ENCODE results near the gene GLYR1.

The GLYR1 gene

DNA sequence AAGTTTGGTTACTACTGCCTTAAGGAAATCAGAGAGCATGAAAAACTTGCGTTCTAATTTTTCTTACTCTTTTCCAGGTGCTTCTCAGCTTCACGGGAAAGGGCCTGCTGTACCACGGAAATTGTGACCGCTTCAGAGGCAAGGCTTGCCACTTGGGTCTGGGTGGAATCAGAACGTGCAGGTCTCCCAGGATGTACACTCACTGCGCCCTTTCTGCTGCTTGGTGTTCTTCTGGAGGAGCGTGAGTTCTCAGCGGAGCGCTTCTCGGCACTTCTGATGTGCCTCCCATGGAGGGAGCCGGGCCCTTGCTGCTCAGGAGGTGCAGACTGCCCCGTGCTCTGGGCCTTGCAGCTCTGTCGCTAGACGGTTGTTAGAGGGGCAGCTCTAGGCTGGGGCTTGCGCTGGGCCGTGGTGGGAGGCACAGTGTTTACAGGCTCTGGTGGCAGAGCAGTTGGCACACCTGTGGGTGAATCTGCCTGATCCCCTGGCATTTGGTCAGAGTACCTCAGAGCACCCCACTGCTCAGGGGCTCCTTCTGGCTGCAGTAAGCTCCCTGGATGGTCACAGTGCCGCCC lies 33.0 kb upstream of the GLYR1 start:
- no peak for DNase-seq (ENCODE audit: low read depth)

DNA sequence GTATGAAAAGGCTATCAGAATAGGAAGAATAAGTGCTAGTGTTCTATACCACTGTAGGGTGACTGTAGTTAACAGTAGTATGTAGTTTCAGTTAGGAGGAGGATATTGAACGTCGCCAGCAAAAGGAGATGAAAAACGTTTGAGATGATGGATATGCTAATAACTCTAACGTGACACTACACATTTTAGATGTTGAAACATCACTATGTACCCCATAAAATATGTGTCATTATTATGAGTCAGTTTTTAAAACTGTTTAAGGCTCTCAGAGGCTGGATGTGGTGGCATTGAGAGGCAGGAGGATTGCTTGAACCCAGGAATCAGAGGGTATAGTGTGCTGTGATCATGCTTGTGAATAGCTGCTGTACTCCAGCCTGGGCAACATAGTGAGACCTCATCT lies 32.0 kb upstream of the GLYR1 start:
- DNase-seq (ENCODE audit: low read depth), result no peak

DNA sequence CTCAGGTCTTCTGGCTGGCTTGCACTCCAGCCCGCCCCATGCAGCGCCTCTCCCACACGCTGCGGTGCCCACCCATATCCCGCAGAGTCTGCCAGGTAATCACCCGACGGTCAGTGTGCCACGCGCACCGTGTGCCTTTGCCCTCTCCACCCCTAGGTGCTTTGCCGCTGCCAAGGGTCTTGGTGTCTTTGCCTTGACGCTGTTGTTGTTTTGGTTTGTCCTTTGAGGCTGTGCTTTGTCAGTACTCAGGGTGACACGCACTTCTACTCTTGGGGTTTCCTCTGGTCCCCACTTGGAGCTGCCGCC lies 30.2 kb upstream of the GLYR1 start:
- no peak for DNase-seq (ENCODE audit: low read depth)

DNA sequence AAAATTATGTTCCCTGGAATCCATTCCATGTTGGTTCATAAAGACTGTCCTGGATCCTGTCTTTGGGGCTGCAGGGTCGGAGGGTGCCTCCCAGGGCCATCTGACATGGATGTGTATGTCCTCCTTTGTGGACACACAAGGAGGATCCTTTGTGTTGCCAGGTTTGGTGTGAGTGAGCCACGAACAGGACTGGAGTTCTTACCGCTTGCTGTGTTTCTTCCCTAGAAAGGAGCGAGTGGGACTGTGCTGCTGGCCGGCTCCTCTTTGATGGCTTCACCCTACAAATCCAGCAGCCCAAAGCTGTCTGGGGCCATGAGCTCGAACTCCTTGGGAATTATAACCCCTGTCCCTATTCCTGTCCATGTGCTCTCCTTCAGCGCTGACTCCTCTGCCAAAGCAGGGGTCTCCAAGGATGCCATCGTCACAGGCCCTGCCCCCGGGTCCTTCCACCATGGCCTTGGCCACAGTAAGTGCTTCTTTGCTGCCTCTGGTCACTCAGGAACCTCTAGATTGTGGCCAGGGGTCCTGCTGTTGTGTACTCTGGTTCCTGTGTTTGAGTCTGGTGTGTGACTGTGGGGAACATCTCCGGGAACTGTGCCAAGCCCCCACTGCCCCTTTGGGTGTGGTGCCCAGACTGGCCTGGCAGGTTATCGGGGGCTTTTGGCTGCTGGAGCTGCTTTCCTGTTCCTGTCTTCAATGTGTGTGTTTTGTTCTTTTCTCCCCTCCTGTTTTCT lies 29.7 kb upstream of the GLYR1 start:
- no peak for DNase-seq (ENCODE audit: low read depth)

DNA sequence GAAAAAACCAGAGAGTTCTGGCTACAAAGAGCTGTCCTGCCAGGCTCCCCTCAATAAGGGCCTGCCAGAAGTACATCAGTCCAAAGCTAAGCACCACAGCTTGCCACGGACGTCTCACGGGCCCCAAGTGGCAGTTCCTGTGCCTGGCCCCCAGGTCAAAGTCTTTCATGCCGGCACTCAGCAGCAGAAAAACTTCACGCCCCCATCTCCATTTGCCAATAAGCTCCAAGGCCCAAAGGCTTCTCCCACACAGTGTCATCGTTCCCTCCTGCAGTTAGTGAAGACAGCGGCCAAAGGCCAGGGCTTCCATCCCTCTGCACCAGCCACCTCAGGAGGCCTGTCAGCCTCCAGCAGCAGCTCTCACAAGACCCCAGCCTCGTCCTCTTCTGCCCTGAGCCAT lies 27.6 kb upstream of the GLYR1 start:
- DNase-seq (ENCODE audit: low read depth), result no peak

DNA sequence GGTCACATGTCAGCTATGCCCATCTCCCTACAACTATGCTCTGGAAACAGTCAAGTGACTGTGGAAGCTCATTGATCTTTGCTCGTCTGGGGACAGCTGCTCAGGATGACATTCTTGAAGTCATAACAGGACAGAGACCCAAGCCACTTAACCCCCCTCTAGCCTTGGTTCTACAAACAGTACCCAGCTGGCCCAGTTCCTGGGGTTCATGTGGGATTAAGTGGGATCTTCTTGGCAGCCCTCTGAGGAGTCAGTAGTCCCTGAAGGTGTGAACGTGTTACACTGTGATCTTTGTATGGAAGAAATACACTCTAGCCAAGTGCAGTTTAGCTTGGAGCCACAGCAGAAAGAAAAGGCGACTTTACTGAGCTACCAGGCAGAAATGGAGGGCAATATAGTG lies 26.0 kb upstream of the GLYR1 start:
- no peak for DNase-seq (ENCODE audit: low read depth)

DNA sequence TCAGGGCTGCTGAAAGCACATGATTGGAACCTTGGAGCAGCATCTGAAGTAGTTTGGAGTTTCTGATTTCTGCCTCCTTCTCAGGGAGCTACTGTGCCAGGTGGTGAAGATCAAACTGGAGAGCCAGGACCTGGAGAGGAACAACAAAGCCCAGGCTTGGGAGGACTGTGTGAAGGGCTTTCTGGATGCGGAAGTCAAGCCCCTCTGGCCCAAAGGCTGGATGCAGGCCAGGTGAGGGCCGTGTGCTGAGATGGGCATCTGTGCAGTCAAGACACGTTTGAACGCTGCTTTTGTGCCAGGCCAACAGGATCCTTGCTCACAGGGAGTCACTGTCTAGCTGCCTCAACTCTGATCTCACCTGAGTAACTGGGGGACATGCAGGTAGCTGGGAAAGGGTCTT lies 24.0 kb upstream of the GLYR1 start:
- DNase-seq (ENCODE audit: low read depth), result no peak

DNA sequence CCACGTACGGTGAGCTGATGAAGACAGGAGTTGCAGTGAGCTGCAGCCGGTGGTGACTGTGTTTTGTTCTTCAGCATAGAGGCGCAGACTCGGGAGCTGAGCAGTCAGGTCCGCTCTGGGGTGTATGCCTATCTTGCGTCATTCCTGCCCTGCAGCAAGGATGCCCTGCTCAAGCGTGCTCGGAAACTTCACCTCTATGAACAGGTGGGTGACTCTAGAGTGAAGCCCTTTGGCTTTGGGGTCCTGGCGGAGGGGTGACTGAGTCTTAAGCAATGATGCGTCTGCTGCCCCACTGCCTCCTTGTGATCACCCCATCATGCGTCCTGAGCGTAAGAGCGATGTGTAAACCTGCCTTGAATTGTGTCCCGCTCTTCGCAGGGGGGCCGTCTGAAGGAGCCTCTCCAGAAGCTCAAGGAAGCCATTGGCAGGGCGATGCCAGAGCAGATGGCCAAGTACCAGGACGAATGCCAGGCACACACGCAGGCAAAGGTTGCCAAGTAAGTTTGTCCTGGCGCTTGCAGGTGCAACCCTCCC lies 23.1 kb upstream of the GLYR1 start:
- DNase-seq (ENCODE audit: low read depth), result no peak

DNA sequence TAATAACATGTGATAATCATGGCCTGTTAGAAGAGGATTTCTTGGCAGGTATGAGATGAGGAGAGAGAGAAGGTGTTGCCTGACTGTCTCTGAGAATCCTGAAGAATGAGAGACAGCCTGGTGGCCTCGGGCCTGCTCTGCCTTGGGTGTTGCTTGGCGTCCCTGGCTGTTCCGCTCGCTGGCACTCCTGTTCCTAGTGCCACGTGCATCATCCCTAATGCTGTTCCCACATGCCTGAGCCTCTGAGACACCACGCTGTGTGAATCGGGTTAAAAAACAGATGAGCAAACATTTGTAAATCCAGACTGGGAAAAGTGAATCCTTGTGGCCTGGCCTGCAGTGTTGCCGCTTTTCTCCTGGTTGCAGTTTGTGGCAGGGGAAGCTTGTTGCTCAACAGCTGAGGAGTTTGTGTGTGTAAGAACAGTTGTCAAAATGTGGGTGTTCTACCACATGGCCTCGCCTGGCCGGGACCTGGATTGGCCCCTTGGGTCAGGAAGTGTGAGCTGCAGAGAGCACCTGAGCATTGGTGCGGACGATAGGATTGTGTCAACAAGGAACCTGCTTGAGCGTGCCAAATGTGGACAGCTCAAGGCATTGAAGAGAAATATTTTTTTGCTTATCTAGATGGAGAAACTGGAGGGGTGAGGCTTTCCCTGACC lies 22.2 kb upstream of the GLYR1 start:
- no peak for DNase-seq (ENCODE audit: low read depth)

DNA sequence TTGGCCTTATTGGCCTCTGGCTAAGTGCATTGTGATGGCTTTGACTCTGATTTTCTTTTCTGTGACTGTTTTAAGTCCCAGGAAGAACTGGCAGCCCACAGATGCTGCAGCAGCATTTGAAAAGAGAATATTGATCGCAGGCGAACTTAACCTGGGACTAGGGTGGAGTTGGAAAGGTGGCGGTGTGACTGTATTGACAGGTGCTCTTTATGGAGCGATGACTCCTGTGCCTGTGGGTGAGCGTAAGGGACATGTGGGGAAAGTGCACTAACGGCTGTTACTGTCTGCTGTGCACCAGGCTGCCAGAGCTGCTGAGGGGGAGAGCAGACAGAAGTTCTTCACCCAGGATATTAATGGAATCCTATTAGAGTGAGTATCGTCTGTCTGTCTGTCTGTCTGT lies 21.4 kb upstream of the GLYR1 start:
- DNase-seq (ENCODE audit: low read depth), result no peak

DNA sequence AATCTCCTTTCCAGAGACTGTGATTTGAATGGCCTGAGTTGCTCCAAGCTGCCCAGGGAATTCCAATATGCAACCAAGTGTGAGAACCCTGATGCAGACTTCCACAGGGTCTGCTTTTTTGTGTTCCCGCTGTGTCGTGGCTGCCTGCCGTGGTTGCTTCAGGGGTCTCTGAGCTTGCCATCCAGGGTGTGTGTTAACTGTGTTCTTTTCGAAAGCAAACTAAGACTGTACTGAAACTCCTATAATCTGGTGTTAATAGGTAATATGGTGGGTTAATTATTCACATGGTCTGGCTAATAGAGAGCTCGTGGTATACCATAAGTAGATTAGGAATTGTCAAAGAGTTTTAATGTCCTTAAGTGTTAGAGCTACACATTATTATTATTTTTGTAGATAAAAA lies 20.9 kb upstream of the GLYR1 start:
- no peak for DNase-seq (ENCODE audit: low read depth)

DNA sequence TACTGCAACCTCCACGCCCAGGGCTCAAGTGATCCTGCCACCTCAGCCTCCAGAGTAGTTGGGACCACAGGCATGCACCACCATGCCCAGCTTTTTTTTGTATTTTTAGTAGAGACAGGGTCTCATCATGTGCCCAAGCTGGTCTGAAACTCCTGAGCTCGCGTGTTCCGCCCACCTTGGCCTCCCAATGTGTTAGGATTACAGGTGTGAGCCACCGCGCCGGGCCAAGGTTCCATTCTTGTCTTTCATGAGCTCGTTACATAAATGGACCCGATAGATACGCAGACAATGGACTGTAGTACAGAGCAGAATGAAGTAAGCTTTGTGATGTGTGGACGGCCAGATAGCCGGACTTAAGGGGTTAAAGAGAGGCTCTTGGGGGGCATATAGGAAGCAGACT lies 19.5 kb upstream of the GLYR1 start:
- DNase-seq (ENCODE audit: low read depth), result no peak

DNA sequence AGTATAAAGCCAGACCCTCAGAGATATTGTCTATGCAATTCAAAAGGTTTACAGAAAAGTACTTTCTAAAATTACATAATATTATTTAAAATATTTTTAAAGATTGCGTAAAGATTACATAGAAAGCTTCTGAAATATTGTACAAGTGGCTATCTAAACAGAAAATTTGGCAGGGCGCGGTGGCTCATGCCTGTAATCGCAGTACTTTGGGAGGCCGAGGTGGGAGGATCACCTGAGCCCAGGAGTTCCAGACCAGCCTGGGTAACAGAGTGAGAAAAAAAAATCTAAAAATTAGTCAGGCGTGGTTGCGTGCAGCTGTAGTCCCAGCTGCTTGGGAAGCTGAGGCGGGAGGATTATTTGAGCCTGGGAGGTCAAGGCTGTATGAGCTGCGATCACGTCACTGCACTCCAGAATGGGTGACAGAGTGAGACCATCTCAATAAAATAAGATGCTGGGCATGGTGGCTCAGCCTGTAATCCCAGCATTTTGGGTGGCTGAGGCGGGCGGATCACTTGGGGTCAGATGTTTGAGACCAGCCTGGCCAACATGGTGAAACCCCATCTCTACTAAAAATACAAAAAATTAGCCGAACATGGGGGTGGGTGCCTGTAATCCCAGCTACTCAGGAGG lies 18.3 kb upstream of the GLYR1 start:
- DNase-seq (ENCODE audit: low read depth), result no peak

DNA sequence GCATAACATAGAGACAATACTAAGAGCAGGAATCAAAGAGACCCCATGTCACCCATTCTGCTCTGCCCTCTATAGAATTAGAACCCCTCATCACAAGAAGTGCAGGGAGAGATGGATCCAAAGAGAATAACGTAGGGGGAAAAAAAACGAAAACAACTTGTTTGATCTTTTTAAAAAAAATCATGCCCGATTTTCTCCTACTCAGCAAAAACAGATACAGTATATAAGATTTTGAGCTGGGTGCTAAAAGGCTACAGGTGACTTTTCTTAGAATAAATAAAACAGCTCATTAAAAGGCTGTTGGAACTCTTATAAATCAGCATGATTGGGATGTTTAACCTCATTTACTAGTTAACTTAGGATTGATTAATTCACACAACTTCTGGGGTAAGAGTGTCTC lies 17.6 kb upstream of the GLYR1 start:
- DNase-seq (ENCODE audit: low read depth), result no peak

DNA sequence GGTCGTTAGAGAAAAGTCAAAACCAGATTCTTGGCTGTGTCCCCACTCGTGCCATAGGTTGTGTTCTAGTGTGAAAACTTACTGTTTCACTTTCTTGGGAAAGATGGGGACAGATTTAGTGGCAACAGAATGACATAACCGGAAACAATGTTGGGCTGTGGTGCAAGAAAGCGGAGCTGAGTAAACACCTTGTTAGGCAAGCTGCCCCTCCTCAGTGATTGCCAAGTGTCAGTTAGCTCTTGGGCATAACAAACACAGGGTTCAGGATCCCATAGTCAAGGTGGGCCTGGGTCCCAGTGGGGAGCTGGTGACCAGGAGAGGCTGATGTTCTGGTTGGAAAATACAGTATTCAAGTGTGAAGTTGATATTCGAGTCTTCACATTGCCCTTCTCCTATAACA lies 15.6 kb upstream of the GLYR1 start:
- peak; percentile 29 for DNase-seq (ENCODE audit: low read depth)

DNA sequence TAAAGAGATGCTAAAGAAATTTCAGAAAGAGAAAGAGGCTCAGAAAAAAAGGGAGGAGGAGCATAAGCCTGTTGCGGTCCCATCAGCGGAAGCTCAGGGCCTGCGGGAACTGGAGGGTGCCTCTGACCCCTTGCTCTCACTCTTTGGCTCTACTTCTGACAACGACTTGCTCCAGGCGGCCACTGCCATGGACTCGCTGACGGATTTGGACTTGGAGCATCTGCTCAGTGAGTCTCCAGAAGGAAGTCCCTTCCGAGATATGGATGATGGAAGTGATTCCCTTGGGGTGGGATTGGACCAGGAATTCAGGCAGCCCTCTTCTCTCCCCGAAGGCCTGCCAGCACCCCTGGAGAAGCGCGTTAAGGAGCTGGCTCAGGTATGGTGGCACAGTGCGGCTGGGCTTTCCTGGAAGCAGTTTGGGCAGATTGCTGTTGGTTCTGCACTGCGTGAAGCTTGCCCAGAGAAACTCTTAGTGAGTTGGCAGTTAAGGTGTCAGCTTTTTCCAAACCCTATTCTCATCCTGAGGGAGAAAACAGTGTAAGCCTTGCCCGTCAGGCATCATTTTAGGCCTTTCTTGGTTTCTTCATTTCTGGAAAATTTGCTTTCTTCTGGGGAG lies 13.7 kb upstream of the GLYR1 start:
- DNase-seq (ENCODE audit: low read depth), result no peak

DNA sequence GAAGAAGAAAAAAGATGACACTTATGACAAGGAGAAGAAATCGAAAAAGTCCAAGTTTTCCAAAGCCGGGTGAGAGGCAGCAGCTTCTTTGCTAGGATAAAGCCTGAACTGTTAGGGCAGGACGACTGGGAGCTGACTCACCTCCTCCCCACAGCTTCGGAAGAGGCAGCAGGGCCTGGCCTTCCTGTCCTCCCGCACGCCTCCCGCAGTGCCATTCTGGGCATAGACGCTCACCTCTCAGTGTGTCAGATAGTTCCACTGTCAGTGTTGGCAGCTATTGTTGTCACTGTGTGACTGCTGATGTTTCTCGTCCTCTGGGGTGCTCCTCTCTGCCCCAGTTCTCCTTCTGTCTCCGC lies 12.8 kb upstream of the GLYR1 start:
- peak; percentile 45 for DNase-seq (ENCODE audit: low read depth)

DNA sequence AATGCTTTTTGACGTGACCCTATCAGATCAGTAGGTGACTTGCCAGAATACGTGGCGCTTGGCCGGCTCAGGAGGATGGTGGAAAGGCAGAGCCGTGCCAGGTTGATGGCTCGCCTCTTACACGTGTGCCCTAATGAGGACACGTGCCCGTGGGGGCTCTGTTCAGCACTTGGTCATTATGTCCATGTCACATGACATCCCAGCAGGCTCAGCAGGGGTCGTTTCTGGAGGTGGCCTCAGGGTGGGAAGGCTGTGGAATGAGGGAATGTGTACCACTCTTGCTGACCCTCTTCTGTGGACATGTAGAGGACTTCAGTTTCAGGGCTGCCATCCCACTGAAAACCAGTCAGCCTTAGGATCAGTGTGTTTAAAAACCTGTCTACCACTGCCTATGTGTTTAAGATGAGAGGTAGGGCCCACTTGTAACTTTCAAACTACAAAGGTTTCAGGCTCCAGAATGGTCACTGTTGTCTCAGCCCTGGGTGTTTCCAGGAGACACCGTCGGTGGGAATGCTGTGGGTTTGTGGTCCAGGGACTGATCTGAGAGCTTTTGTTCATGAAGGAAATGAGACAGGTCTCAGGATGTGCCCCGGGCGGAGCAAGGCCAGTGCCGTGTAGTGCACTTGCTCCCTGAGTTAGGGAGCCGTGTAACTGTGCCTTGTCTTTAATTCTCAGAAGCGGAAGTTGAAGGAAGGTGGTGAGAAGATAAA lies 12.3 kb upstream of the GLYR1 start:
- DNase-seq (ENCODE audit: low read depth), result no peak

DNA sequence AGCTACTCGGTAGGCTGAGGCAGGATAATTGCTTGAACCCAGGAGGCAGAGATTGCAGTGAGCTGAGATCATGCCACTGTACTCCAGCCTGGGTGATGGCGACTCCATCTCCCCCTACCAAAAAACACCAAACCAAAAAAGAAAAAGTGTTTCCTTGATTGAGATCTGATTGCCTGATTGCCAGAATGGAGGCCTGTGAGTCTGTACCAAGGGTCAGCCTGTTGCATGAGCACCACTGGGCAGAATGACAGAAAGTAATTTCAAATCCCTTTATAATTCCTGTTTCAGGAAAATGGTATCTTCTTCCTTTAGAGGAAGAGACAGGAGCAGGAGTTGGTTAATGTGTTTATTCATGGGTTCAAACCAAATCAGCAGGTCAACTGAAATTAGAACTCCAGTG lies 8.7 kb upstream of the GLYR1 start:
- DNase-seq (ENCODE audit: low read depth), result no peak

DNA sequence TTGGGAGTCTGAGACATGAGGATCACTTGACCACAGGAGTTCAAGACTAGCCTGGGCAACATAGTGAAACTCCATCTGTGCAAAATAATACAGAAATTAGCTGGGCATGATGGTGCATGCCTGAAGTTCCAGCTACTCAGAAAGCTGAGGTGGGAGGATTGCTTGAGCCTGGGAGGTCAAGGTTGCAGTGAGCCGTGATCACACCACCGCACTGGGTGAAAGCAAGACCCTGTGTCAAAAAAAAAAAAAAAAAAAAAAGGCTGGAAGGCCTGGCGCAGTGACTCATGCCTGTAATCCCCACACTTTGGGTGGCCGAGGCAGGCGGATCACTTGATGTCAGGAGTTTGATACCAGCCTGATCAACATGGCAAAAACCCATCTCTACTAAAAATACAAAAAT lies 8.3 kb upstream of the GLYR1 start:
- DNase-seq (ENCODE audit: low read depth), result no peak

DNA sequence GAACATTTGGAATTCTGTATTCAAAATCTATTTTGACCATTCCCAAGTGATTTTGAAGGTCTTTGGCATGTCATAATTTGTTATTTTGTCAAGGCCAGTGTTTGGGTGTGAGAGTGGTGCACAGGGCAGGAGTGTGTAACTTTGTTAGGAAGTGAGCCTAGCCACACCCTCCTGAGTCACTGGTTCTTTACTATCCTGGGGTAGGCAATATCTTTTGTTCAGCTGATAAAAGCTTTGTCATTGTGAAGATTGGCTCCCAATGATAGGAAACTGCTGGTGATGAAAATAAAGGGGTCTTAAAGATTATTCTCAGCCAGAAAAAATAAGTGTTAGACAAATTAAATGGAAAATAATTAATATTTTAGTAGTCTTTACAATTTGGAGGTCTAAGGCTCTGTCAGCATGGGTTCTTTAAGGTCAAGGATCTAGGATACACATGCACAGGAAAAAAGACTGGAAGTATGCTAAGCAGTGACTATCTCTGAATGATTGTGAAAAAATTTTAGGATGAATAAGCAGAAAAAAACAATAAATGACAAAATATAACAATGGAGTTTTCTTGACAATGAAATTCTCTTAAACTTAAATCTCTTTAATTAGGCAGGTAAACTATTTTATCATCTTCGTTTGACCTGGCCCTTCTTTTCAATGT lies 5.3 kb upstream of the GLYR1 start:
- DNase-seq (ENCODE audit: low read depth), result peak; percentile 47

DNA sequence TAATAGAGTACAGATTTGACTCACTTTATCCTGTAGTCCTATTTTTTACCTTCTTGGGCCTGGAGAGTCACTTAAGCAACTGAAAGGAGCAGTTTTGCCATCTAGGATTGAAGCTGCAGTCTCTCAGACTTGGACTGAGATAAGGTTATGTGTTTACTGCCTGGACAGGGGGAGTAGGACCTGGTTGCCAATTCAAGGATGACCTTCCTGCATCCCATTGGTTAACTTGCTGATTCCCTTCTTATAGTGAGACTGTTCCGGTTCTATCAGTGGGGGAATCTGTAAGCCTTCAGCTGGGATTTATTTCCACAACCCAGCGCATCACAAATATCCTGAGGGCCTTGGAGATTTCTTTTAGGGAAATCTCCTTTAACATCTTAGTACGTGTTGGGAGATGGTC lies 3.1 kb upstream of the GLYR1 start:
- DNase-seq (ENCODE audit: low read depth), result peak; percentile 18
